ENCODE results near the gene TIGD1. TPM values are rescaled to one million over a fixed set of nuclear protein-coding genes. Genes with fewer than 3 reads are reported as not detected.

The TIGD1 gene
- total RNA-seq, 2 donors from 2014 or later = 3.6 to 4.2 TPM

DNA sequence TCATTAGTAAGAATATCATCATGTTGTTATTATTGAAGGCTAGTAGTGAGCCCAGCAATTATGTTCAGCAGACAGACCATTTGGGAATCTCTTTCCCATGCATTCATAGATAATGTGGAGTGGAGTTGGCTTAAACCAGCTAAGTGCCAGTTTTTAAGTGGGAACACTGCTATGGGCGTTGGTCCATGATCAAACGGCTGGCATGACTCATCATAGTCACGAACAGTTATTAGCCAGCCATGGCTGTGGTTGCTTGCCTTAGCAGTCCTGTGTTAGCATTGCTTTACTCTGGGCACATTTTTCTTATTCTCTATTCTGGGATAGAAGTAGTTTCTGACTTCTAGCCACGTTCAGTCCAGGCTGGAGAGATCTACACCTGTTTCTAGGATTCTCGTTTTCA lies 17.8 kb upstream of the TIGD1 start:
- H3K36me3 ChIP-seq (replicated peaks in 1 of 2; ENCODE audit: insufficient read depth in 1 of 2, low read depth in 2 of 2) = peaks cover 0 to 24% of the 10 kb centered on the region in 2 donors
- peaks cover 23% of the 10 kb centered on the region for H3K4me1 ChIP-seq
- H3K27me3 ChIP-seq = no peaks in the 10 kb centered on the region
- H3K4me3 ChIP-seq = no peak overlapping the region
- ATAC-seq = no peak
- H3K27ac ChIP-seq = no peak overlapping the region
- intact Hi-C loops (cut with DNase I) = no loop called here
- no peaks in the 10 kb centered on the region for H3K9me3 ChIP-seq
- TF ChIP-seq, protein P1, sequence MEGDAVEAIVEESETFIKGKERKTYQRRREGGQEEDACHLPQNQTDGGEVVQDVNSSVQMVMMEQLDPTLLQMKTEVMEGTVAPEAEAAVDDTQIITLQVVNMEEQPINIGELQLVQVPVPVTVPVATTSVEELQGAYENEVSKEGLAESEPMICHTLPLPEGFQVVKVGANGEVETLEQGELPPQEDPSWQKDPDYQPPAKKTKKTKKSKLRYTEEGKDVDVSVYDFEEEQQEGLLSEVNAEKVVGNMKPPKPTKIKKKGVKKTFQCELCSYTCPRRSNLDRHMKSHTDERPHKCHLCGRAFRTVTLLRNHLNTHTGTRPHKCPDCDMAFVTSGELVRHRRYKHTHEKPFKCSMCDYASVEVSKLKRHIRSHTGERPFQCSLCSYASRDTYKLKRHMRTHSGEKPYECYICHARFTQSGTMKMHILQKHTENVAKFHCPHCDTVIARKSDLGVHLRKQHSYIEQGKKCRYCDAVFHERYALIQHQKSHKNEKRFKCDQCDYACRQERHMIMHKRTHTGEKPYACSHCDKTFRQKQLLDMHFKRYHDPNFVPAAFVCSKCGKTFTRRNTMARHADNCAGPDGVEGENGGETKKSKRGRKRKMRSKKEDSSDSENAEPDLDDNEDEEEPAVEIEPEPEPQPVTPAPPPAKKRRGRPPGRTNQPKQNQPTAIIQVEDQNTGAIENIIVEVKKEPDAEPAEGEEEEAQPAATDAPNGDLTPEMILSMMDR (IDR thresholded peaks at IDR 0.05) = no peak
- TF ChIP-seq POLR2A (IDR thresholded peaks at IDR 0.05) = no peak
- 72 to 74% methylated on average over 5 of the region's 5 CpGs for WGBS, 2 donors
- DNase-seq = no peak

DNA sequence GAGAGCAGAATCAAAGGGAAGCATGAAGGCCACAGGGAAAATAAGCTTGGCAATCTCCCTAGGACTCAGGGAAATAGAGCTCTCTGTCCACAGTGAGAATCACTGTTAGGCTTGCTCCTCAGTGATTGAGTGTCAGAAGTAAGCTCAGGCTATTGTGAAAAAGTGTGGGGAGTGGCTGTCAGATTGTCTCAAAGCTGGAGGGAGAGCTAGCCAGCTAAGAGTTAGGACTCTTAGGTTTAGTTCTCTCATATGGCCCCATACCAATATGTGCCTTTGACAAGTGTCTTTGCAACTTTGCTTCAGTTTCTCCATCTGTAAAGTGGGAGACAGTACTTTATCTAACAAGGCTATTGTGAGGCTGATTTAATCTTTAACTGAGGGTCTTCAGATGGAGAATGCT lies 17.4 kb upstream of the TIGD1 start:
- no peak overlapping the region for H3K4me3 ChIP-seq
- no peak for TF ChIP-seq POLR2A (IDR thresholded peaks at IDR 0.05)
- TF ChIP-seq, protein P1 (IDR thresholded peaks at IDR 0.05) = no peak
- peaks cover 23% of the 10 kb centered on the region for H3K4me1 ChIP-seq
- ATAC-seq (no peak), DNase-seq (no peak)
- intact Hi-C loops (cut with DNase I) = no loop called here
- no peaks in the 10 kb centered on the region for H3K9me3 ChIP-seq
- no peaks in the 10 kb centered on the region for H3K27me3 ChIP-seq
- peaks cover 0 to 24% of the 10 kb centered on the region in 2 donors for H3K36me3 ChIP-seq (replicated peaks in 1 of 2; ENCODE audit: insufficient read depth in 1 of 2, low read depth in 2 of 2)
- no peak overlapping the region for H3K27ac ChIP-seq

DNA sequence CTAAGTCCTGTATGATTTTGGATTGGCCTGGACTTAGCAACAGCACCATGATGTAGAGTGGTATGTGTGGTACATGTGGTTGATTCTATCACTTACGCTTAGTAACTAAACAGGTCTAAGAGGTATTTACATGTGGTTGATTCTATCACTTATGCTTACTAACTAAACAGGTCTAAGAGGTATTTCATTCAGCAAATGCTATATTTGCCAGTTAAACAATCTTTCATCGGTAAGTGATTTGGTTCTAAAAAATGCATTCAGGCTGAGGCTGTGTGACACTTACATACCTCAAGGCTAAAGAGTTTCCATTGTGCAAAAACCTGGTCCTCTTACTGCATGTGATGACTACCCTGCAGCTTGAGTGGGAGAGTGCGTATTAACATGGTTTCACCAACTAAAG lies 13.2 kb upstream of the TIGD1 start:
- no peak for ATAC-seq
- WGBS, 2 donors = 42 to 78% methylated on average over 3 of the region's 3 CpGs
- Histone ChIP-seq H3K27me3 (no peaks in the 10 kb centered on the region), H3K4me3 (no peak overlapping the region), H3K4me1 (no peaks in the 10 kb centered on the region), H3K36me3 (replicated peaks in 1 of 2; ENCODE audit: insufficient read depth in 1 of 2, low read depth in 2 of 2) (peaks cover 0 to 19% of the 10 kb centered on the region in 2 donors), H3K27ac (no peak overlapping the region), H3K9me3 (no peaks in the 10 kb centered on the region)
- DNase-seq = no peak
- intact Hi-C loops (cut with DNase I) = no loop called here
- TF ChIP-seq POLR2A (IDR thresholded peaks at IDR 0.05) = no peak
- TF ChIP-seq, protein P1 (IDR thresholded peaks at IDR 0.05) = no peak

DNA sequence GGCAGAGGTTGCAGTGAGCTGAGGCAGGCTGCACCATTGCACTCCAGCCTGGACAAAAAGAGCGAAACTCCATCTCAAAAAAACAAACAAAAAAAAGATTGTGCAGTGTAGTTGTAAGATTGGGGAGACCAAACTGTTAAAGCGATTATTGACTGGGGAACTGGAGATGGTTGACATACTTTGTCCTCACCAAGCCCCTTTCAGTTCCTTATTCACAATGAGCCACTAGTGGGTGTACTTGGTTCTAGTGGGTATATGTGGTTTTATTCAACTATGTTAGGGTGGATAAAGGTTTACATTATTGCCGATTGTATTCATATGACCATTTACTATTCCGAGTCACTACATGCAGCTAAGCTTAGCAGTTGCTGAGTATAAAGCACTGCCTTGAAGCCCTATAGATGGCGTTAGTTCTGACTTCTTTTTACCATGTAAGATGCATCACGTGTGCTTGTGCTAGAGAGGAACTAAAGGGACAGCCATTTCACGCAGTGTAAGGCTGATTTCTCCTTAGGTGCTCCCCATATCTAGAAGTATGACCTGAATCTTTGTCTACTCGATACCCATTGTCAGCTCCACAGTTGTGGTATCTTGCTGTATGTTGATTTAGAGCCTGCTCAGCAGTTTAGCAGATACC lies 12.3 kb upstream of the TIGD1 start:
- H3K36me3 ChIP-seq (replicated peaks in 1 of 2; ENCODE audit: insufficient read depth in 1 of 2, low read depth in 2 of 2) = peaks cover 0 to 23% of the 10 kb centered on the region in 2 donors
- intact Hi-C loops (cut with DNase I) = no loop called here
- ATAC-seq = no peak

More for the DNA sequence above, 12.3 kb upstream of the TIGD1 start:
- no peak for DNase-seq
- 84 to 92% methylated on average over 8 of the region's 8 CpGs for WGBS, 2 donors
- Histone ChIP-seq H3K27me3 (no peaks in the 10 kb centered on the region), H3K27ac (no peak overlapping the region), H3K4me3 (no peak overlapping the region), H3K9me3 (no peaks in the 10 kb centered on the region), H3K4me1 (no peaks in the 10 kb centered on the region)
- TF ChIP-seq POLR2A (IDR thresholded peaks at IDR 0.05) = no peak
- TF ChIP-seq, protein P1 (IDR thresholded peaks at IDR 0.05) = no peak

Measured in body of pancreas (tissue), 4 donors.